GM19023 (cell line): Measurements from ENCODE around the gene HOXC12.

ENCODE experiments used
- ATAC-seq: cut with Tn5 transposase; IDR thresholded peaks from one replicate; pipeline ENCODE4 v1.9.1; 2021; ENCODE audit warnings: mild to moderate bottlenecking, moderate library complexity; ENCODE audit not compliant: unreplicated experiment

HOXC12 gene

DNA sequence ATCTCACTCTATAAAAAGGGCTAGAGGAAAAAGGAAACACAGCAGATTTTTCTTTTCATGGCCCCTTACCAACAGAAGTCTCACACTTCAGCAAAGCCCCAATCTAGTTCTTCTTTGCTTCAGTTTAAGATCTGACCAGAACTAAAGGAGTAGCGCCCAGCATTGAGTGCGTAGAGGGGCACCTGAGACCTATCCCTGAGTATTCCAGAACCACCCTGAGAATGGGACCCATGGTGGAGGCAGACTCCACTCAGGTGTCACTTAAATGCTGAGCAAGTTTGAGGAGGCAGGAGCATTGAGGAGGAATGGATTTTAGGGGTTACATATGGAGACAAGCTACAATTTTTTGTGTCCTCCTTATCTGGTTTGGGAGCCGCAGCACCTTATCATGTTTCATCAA is 16.4 kb downstream of the HOXC12 start:
- no peak for ATAC-seq

DNA sequence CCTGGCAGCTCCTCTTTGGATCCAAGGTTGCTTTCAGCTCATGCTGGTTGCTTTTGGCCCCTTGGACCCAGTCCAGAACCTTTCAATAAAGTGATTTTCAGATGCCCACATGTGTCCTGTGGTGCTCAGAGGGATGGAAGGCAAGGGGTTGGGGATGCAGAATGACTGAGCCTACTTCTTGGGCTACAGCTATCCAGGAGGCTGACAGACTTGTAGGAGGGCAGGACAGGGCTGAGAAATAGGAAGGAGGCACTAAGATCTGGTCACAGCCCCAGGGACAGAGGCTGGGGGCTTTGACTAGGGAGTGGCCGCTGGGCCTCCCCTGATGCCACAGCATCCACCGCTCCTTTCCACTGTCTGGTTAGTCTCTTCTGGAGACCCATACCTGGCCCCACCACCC is 17.0 kb downstream of the HOXC12 start:
- ATAC-seq: no peak

DNA sequence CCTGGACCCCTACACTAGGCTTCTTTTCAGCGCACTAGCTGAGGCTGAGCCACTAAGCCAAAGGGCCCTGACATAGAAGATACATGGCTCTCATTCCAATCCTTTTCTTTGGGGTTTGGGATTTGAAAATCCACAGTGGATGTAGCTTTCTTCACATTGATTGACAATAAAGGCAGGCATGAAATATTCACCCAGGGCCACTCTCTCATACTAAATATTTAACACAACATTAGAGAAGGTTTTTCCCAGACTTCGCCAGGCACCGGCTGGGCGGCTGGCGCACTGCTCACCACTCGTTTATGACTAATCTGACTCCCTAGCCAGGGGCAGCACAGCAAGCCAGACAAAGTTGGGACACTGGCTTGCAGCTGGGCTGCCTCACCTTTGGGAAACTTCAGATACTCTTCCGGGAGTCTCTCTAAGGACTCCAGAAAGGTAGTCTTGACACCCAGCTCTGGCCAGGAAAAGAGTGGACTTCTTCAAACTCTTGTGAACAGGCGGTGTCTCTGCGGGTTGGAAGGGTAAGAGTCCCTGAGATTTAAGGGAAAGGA is 17.5 kb downstream of the HOXC12 start:
- ATAC-seq: no peak

DNA sequence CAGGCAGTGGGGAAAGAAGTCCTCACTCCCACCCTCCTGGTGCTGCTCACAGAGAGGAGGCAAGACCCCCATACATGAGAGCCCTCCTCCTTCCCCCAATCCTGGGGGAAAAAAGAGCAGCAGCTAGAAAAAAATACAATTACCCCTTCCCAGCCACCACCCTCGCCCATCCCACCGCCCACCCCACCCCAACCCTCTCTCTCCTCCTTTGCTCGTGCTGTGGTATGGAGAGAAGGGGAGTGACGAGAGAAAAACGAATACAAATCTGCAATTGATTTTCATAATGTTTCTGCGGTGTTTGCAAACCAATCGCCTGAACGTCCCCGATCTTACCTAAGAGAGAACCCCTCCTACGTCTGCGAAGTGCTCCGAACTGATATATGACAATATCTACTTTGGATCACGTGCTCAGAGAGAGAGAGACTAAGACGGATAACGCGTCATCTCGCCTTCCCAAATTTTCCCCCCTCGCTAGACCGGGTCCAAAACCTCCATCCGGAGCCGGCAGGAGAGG is 18.1 kb downstream of the HOXC12 start, which contains the start of gene HOXC11:
HOXC11 (plus strand) TSS at position 405 of the 514 bp plus-strand sequence. CDS start 116 bp downstream, outside the sequence.
- ATAC-seq: no peak

GRCh38 chr12:53973236-53974042 is 18.7 kb downstream of the HOXC12 start:
- ATAC-seq: no peak

GRCh38 chr12:53974084-53975063 is 19.7 kb downstream of the HOXC12 start, which contains the start of gene HOTAIR:
TSS of gene HOTAIR (minus strand) at chr12:53974954.
- ATAC-seq: no peak

DNA sequence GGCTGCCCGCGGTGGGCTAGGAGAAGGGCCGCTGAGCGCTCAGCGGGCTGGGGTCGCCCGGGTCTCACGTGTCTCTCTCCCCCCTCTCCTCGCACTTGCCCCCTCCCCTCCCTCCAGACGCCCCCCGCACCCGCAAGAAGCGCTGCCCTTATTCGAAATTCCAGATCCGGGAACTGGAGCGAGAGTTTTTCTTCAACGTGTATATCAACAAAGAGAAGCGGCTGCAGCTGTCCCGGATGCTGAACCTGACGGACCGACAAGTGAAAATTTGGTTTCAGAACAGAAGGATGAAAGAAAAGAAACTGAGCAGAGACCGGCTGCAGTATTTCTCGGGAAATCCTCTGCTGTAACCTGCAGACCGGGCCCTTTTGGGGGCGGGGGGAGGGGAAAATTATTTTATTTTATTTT is 20.4 kb downstream of the HOXC12 start:
- no peak for ATAC-seq

- ATAC-seq: no peak
Measured at GRCh38 chr12:53975479-53976152, 20.9 kb downstream of the HOXC12 start.

- no peak for ATAC-seq
Measured at GRCh38 chr12:53976172-53976822, 21.6 kb downstream of the HOXC12 start.

- no peak for ATAC-seq
Measured at GRCh38 chr12:53976823-53977595, 22.3 kb downstream of the HOXC12 start.

DNA sequence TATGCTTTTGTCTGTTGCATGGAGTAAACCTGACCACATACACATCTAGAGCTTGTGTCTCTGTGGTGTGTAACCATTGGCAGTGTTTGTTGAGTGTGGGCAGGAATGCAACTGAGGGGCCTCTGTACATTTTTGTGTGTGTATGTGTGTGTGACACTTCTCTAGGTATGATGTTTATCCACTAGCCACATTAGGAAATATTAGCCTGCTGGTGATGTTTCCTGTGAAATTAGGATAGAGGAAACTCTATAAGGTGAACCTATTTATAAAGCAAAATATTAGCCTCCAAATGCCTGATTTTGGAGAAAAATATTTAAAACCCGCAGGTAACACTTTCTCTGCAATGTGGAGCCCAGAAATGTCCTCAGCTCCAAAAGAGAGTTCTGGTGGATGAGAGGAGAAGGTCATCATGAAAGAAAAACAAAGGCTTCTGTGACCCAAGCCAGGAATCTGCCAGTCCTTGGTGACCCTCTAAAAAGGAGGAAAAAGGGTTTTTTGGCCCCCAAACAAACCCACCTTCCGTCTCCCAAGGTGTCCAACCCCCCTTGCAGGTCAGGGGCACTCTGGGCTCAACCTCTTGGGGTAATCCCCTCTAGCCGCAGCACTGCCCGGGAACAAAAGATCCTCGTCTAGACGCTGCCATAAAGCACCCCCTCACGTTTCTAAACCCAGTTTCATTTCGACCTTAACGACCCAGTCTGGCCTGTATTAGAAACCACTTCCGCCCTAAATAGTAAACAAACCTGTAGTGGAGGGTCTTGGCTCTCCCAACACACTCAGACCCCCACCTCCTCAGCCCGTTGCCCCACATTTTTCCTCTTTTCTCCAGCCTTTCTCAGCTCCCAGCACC is 23.1 kb downstream of the HOXC12 start:
- ATAC-seq: no peak

DNA sequence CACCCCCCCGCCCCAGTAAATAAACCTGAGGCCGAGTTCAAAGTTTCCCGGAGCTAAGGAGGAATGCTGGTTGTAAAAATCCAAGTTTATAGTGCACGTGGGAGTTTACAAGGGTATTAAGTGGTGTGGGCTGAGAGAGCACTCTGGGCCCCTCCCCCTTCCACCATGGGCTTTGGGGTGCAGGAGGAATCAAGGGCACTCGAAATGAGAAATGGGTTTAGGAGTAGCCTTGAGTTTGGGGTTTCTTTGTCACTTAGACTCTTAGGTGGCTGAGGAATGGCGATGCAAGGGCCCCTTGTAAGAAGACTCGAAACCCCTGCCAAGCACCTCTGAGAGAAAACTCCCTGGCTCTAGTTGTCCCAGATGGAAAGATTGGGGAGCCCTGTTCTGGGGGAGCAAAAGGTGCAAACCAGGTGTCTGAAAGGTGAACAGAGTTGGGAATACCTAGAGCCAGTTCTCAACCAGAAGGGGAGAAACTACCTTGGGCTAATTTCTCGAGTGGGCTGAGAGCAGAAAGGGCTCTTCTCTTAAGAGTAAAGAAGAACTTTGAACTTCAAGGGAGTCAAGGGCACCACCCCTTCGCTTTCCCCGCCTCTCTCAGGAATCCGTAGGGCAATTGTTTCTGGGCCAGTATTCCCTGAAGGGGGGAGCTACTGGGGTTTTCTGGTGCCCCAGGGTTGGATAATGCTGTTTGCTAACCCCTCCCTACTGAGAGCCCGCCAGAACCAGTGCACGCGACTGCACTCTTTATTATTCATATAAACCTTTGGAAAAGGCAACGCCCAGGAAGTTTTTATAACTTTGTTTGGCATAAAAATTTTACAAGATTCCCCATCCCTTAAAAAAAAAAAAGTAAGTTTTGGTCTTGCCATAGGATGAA is 24.0 kb downstream of the HOXC12 start:
- ATAC-seq: no peak

GRCh38 chr12:53980104-53980801 is 25.6 kb downstream of the HOXC12 start:
- no peak for ATAC-seq

- ATAC-seq: no peak
Measured at GRCh38 chr12:53980802-53981496, 26.2 kb downstream of the HOXC12 start.

GRCh38 chr12:53981634-53982565 is 27.2 kb downstream of the HOXC12 start:
- no peak for ATAC-seq
